MM.1S (cell line): Measurements from ENCODE around the gene COL25A1.

ENCODE experiments used
- DNase-seq: peaks from one replicate; pipeline ENCODE4 v3.0.0-alpha.2; 2015
- H2AFZ ChIP-seq: fragments of 300-600 bp; sonication (generic); 2 replicates; pipeline ENCODE4 v1.6.0; 2016; ENCODE audit warnings: antibody characterized with exemption, low read length
- H3F3A ChIP-seq: fragments of 300-600 bp; sonication (generic); 2 replicates; pipeline ENCODE4 v1.6.1; 2016; ENCODE audit warnings: mild to moderate bottlenecking, antibody characterized with exemption, low read length, moderate library complexity, mixed read lengths; ENCODE audit not compliant: insufficient read depth
- H3K27ac ChIP-seq: fragments of 300-600 bp; sonication (generic); 2 replicates; pipeline ENCODE4 v1.5.1; 2016; ENCODE audit warnings: mild to moderate bottlenecking, low read length
- H3K27me3 ChIP-seq: fragments of 300-600 bp; sonication (generic); replicated peaks from 2 replicates; pipeline ENCODE4 v1.6.0; 2016; ENCODE audit warnings: low read length; ENCODE audit not compliant: insufficient read depth
- H3K36me3 ChIP-seq: fragments of 300-600 bp; sonication (generic); replicated peaks from 2 replicates; pipeline ENCODE4 v1.6.1; 2016; ENCODE audit warnings: mild to moderate bottlenecking, low read length, mixed read lengths; ENCODE audit not compliant: insufficient read depth
- H3K4me1 ChIP-seq: fragments of 300-600 bp; sonication (generic); 2 replicates; pipeline ENCODE4 v1.6.1; 2016; ENCODE audit warnings: low read length, mixed read lengths
- H3K4me2 ChIP-seq: fragments of 300-600 bp; sonication (generic); 2 replicates; pipeline ENCODE4 v1.6.0; 2016; ENCODE audit warnings: low read depth, low read length
- H3K4me3 ChIP-seq: fragments of 300-600 bp; sonication (generic); 2 replicates; pipeline ENCODE4 v1.5.1; 2016; ENCODE audit warnings: low read length, mixed read lengths
- H3K79me2 ChIP-seq: fragments of 300-600 bp; sonication (generic); 2 replicates; pipeline ENCODE4 v1.6.1; 2016; ENCODE audit warnings: mixed run types, low read length, mixed read lengths
- H3K9ac ChIP-seq: fragments of 300-600 bp; sonication (generic); 2 replicates; pipeline ENCODE4 v1.6.1; 2016; ENCODE audit warnings: low read length, mixed read lengths
- H3K9me2 ChIP-seq: fragments of 300-600 bp; sonication (generic); replicated peaks from 2 replicates; pipeline ENCODE4 v1.6.1; 2016; ENCODE audit warnings: mild to moderate bottlenecking, low read length, mixed read lengths; ENCODE audit not compliant: insufficient read depth
- H3K9me3 ChIP-seq: fragments of 300-600 bp; sonication (generic); replicated peaks from 2 replicates; pipeline ENCODE4 v1.6.1; 2016; ENCODE audit warnings: mild to moderate bottlenecking, low read length, mixed read lengths; ENCODE audit not compliant: insufficient read depth
- H4K20me1 ChIP-seq: fragments of 300-600 bp; sonication (generic); 2 replicates; pipeline ENCODE4 v1.6.1; 2016; ENCODE audit warnings: mild to moderate bottlenecking, low read length, moderate library complexity, mixed read lengths; ENCODE audit not compliant: insufficient read depth
- EZH2 ChIP-seq: fragments of 300-600 bp; sonication (generic); optimal IDR thresholded peaks from 2 replicates; pipeline ENCODE3; 2017; ENCODE audit warnings: low read depth, mild to moderate bottlenecking, antibody characterized with exemption, low read length, mixed read lengths
- EZH2phosphoT487 ChIP-seq: fragments of 300-600 bp; sonication (generic); IDR thresholded peaks from 2 replicates; pipeline ENCODE4 v1.6.1; 2018; ENCODE audit warnings: antibody characterized with exemption, low read length
- TF ChIP-seq, protein P1 (sequence below): fragments of 300-600 bp; sonication (generic); IDR thresholded peaks from 2 replicates; pipeline ENCODE4 v1.5.1; 2016; ENCODE audit warnings: antibody characterized with exemption, low read length, mixed read lengths

COL25A1 gene

GRCh38 chr4:109332926-109333464, 30.5 kb upstream of the COL25A1 start:
- Histone ChIP-seq H3K9me3 (no peaks in the 10 kb centered on the region), H3F3A (no peaks in the 10 kb centered on the region), H2AFZ (no peak overlapping the region), H3K9ac (no peak overlapping the region), H3K4me3 (no peak overlapping the region), H4K20me1 (no peaks in the 10 kb centered on the region), H3K27me3 (no peaks in the 10 kb centered on the region), H3K4me1 (no peaks in the 10 kb centered on the region), H3K4me2 (no peak overlapping the region), H3K9me2 (no peaks in the 10 kb centered on the region), H3K27ac (no peak overlapping the region), H3K79me2 (no peaks in the 10 kb centered on the region), H3K36me3 (no peaks in the 10 kb centered on the region)
- no peak for DNase-seq
- TF ChIP-seq EZH2, result no peak
- TF ChIP-seq, protein P1, sequence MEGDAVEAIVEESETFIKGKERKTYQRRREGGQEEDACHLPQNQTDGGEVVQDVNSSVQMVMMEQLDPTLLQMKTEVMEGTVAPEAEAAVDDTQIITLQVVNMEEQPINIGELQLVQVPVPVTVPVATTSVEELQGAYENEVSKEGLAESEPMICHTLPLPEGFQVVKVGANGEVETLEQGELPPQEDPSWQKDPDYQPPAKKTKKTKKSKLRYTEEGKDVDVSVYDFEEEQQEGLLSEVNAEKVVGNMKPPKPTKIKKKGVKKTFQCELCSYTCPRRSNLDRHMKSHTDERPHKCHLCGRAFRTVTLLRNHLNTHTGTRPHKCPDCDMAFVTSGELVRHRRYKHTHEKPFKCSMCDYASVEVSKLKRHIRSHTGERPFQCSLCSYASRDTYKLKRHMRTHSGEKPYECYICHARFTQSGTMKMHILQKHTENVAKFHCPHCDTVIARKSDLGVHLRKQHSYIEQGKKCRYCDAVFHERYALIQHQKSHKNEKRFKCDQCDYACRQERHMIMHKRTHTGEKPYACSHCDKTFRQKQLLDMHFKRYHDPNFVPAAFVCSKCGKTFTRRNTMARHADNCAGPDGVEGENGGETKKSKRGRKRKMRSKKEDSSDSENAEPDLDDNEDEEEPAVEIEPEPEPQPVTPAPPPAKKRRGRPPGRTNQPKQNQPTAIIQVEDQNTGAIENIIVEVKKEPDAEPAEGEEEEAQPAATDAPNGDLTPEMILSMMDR, result peak; percentile 27

DNA sequence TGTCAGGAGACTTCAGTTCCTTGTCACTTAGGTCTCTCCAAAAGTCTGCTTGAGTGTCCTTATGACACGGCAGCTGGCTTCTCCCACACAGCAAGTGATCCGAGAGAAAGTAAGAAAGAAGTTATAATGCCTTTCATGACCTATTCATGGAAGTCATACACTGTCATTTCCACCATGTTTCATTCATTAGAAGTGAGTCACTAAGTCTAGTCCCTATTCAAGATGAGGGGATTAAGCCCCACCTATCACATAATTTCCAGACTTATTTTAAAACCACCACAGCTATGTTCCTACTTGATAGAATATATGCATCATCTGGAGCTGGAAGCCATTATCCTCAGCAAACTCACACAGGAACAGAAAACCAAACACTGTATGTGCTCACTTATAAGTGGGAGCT, 25.2 kb upstream of the COL25A1 start:
- Histone ChIP-seq H3F3A (no peaks in the 10 kb centered on the region), H3K79me2 (no peaks in the 10 kb centered on the region), H3K27me3 (no peaks in the 10 kb centered on the region), H3K9ac (no peak overlapping the region), H3K9me3 (no peaks in the 10 kb centered on the region), H4K20me1 (no peaks in the 10 kb centered on the region), H3K4me3 (no peak overlapping the region), H3K9me2 (no peaks in the 10 kb centered on the region), H3K27ac (no peak overlapping the region), H3K36me3 (no peaks in the 10 kb centered on the region), H3K4me2 (no peak overlapping the region), H2AFZ (no peak overlapping the region), H3K4me1 (no peaks in the 10 kb centered on the region)
- no peak for DNase-seq
- TF ChIP-seq, protein P1, result no peak
- no peak for TF ChIP-seq EZH2
- TF ChIP-seq EZH2phosphoT487, result no peak

GRCh38 chr4:109325698-109326097, 23.2 kb upstream of the COL25A1 start:
- no peak for TF ChIP-seq EZH2
- no peak for TF ChIP-seq EZH2phosphoT487
- TF ChIP-seq, protein P1, result no peak
- Histone ChIP-seq H3F3A (no peaks in the 10 kb centered on the region), H3K27me3 (no peaks in the 10 kb centered on the region), H3K9me2 (no peaks in the 10 kb centered on the region), H3K9ac (no peak overlapping the region), H3K4me3 (no peak overlapping the region), H3K79me2 (no peaks in the 10 kb centered on the region), H3K36me3 (no peaks in the 10 kb centered on the region), H3K4me1 (no peaks in the 10 kb centered on the region), H3K4me2 (no peak overlapping the region), H3K27ac (no peak overlapping the region), H4K20me1 (no peaks in the 10 kb centered on the region), H2AFZ (no peak overlapping the region), H3K9me3 (no peaks in the 10 kb centered on the region)
- no peak for DNase-seq
